ENCODE data around the gene ZBTB32. TPM values are rescaled to one million over a fixed set of nuclear protein-coding genes. Genes with fewer than 3 reads are reported as not detected.

ZBTB32 gene
- total and polyA plus RNA-seq, 2 experiments from 2014 or later: 0.65 TPM; not detected in 1

DNA sequence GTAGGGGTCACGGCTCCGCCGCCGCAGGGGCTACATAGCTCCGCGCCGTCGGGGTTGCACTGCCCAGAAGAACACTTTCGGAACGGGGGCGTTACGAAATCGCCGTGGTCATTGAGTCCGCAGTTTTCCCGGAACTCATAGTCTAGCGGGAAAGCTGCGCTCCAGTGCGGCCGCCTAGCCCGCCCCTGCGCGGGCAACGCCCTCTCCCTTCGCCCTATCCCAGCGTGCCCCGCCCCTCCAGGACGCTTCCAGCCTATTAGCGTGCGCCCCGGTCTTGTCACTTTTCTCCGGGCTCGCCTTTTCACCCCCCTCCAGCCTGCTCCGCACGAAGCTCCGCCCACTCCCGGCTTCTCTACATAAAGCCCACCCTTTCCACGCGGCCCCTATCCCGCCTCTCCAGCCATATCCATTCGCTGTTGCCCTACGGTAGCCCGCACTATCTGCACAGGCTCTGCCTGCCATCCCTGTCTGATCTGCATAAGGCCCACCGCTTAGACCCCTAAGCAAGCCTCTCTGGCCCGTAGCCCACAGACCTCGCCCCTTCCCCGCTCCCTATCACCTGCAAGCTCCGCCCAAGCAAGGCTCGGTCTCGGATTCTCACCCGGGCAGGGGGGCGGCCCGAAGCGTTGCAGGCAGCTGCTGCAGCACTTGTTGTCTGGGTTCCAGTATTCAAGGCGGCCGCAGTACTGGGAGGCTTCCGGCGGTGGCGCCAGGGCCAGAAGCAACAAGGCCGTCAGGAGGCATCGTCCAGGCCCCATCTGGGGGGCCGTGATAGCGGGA lies 36.3 kb downstream of the ZBTB32 start (continued):
- TF ChIP-seq, protein P1, sequence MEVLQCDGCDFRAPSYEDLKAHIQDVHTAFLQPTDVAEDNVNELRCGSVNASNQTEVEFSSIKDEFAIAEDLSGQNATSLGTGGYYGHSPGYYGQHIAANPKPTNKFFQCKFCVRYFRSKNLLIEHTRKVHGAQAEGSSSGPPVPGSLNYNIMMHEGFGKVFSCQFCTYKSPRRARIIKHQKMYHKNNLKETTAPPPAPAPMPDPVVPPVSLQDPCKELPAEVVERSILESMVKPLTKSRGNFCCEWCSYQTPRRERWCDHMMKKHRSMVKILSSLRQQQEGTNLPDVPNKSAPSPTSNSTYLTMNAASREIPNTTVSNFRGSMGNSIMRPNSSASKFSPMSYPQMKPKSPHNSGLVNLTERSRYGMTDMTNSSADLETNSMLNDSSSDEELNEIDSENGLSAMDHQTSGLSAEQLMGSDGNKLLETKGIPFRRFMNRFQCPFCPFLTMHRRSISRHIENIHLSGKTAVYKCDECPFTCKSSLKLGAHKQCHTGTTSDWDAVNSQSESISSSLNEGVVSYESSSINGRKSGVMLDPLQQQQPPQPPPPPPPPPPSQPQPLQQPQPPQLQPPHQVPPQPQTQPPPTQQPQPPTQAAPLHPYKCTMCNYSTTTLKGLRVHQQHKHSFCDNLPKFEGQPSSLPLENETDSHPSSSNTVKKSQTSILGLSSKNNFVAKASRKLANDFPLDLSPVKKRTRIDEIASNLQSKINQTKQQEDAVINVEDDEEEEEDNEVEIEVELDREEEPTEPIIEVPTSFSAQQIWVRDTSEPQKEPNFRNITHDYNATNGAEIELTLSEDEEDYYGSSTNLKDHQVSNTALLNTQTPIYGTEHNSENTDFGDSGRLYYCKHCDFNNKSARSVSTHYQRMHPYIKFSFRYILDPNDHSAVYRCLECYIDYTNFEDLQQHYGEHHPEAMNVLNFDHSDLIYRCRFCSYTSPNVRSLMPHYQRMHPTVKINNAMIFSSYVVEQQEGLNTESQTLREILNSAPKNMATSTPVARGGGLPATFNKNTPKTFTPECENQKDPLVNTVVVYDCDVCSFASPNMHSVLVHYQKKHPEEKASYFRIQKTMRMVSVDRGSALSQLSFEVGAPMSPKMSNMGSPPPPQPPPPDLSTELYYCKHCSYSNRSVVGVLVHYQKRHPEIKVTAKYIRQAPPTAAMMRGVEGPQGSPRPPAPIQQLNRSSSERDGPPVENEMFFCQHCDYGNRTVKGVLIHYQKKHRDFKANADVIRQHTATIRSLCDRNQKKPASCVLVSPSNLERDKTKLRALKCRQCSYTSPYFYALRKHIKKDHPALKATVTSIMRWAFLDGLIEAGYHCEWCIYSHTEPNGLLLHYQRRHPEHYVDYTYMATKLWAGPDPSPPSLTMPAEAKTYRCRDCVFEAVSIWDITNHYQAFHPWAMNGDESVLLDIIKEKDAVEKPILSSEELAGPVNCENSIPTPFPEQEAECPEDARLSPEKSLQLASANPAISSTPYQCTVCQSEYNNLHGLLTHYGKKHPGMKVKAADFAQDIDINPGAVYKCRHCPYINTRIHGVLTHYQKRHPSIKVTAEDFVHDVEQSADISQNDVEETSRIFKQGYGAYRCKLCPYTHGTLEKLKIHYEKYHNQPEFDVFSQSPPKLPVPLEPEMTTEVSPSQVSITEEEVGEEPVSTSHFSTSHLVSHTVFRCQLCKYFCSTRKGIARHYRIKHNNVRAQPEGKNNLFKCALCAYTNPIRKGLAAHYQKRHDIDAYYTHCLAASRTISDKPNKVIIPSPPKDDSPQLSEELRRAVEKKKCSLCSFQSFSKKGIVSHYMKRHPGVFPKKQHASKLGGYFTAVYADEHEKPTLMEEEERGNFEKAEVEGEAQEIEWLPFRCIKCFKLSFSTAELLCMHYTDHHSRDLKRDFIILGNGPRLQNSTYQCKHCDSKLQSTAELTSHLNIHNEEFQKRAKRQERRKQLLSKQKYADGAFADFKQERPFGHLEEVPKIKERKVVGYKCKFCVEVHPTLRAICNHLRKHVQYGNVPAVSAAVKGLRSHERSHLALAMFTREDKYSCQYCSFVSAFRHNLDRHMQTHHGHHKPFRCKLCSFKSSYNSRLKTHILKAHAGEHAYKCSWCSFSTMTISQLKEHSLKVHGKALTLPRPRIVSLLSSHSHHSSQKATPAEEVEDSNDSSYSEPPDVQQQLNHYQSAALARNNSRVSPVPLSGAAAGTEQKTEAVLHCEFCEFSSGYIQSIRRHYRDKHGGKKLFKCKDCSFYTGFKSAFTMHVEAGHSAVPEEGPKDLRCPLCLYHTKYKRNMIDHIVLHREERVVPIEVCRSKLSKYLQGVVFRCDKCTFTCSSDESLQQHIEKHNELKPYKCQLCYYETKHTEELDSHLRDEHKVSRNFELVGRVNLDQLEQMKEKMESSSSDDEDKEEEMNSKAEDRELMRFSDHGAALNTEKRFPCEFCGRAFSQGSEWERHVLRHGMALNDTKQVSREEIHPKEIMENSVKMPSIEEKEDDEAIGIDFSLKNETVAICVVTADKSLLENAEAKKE (CRISPR knock-in tag; IDR thresholded peaks at IDR 0.05): no peak
- TF ChIP-seq STAT1 (IDR thresholded peaks at IDR 0.05; ENCODE audit: unreplicated experiment) (no peak), NANOG (IDR thresholded peaks at IDR 0.05; ENCODE audit: borderline replicate concordance) (no peak), EZH2phosphoT487 (IDR thresholded peaks at IDR 0.05; ENCODE audit: unreplicated experiment) (no peak)
- TF ChIP-seq, protein P2, sequence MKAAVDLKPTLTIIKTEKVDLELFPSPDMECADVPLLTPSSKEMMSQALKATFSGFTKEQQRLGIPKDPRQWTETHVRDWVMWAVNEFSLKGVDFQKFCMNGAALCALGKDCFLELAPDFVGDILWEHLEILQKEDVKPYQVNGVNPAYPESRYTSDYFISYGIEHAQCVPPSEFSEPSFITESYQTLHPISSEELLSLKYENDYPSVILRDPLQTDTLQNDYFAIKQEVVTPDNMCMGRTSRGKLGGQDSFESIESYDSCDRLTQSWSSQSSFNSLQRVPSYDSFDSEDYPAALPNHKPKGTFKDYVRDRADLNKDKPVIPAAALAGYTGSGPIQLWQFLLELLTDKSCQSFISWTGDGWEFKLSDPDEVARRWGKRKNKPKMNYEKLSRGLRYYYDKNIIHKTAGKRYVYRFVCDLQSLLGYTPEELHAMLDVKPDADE (IDR thresholded peaks at IDR 0.05): peak; percentile 12; the same call in 1 of the 2 replicates

- Mint-ChIP-seq H3K36me3 (ENCODE audit: low read depth) (peaks cover 32% of the 10 kb centered on the region), H3K4me3 (peak overlapping the region; percentile 83), H3K27ac (peak overlapping the region; percentile 98), H3K4me1 (peaks cover 15% of the 10 kb centered on the region), H3K9me3 (no peaks in the 10 kb centered on the region; the same call in 2 of the 3 replicates), H3K27me3 (ENCODE audit: insufficient read depth, low read depth, poor library complexity) (peaks cover 5% of the 10 kb centered on the region)
- peak; percentile 2 for ATAC-seq
- peak overlapping the region; percentile 91 for H3K4me2 ChIP-seq
- no peak for DNase-seq (ENCODE audit: low spot score)
- H3K9me2 ChIP-seq (ENCODE audit: insufficient read depth): no peaks in the 10 kb centered on the region
- H3K79me2 ChIP-seq (replicated peaks; ENCODE audit: insufficient read depth): peaks cover 5% of the 10 kb centered on the region
- no peaks in the 10 kb centered on the region for H4K20me1 ChIP-seq (replicated peaks; ENCODE audit: insufficient read depth)
- no peaks in the 10 kb centered on the region for H3K27me3 ChIP-seq (ENCODE audit: insufficient read depth)
- peaks cover 10% of the 10 kb centered on the region for H3F3A ChIP-seq (replicated peaks; ENCODE audit: low read depth)
- peak overlapping the region; percentile 96 for H3K4me3 ChIP-seq
- H3K27ac ChIP-seq (ENCODE audit: low read depth): peak overlapping the region; percentile 96
- TF ChIP-seq CTCF (conservative IDR thresholded peaks at IDR 0.05; ENCODE audit: low read depth in 2 of 2) (peak in 1 of 2 experiments; percentile 52; a peak in 3 of 4 replicates), POLR2AphosphoS5 (IDR thresholded peaks at IDR 0.05; ENCODE audit: low read depth) (no peak)
- H2AFZ ChIP-seq: no peak overlapping the region
- H3K4me1 ChIP-seq (ENCODE audit: insufficient read depth): peaks cover 7% of the 10 kb centered on the region; the same call in 1 of the 2 replicates
- H3K36me3 ChIP-seq (ENCODE audit: insufficient read depth): peaks cover 4% of the 10 kb centered on the region; the same call in 1 of the 2 replicates
Measured at GRCh38 chr19:35741203-35741515, 36.8 kb downstream of the ZBTB32 start.
